ENCODE results near the gene CLEC11A. TPM values are rescaled to one million over a fixed set of nuclear protein-coding genes. Genes with fewer than 3 reads are reported as not detected.
A peak's percentile ranks its signal among the peaks of the same experiment; 100 is the strongest.

CLEC11A gene
- total RNA-seq, 1 experiment from 2014 or later = 1.6 TPM

GRCh38 chr19:50702158-50702870, 20.9 kb upstream of the CLEC11A start:
- Histone ChIP-seq H3K36me3 (ENCODE audit: insufficient read depth, low read length) (no peaks in the 10 kb centered on the region), H3K4me1 (ENCODE audit: low read length) (no peaks in the 10 kb centered on the region), H3K9me3 (ENCODE audit: low read length) (no peaks in the 10 kb centered on the region), H3K79me2 (ENCODE audit: low read length) (no peaks in the 10 kb centered on the region), H3K4me2 (ENCODE audit: low read depth, low read length, poor library complexity, severe bottlenecking) (no peak overlapping the region), H3K4me3 (ENCODE audit: low read length) (no peak overlapping the region), H3K27me3 (ENCODE audit: low read length) (no peaks in the 10 kb centered on the region), H3K9me2 (replicated peaks; ENCODE audit: insufficient read depth, low read length) (no peaks in the 10 kb centered on the region), H2AFZ (ENCODE audit: low read length) (no peak overlapping the region), H3K27ac (ENCODE audit: low read length) (no peak overlapping the region), H3K9ac (ENCODE audit: low read length) (no peak overlapping the region), H4K20me1 (ENCODE audit: insufficient read depth, low read depth, low read length) (peaks cover 4% of the 10 kb centered on the region; the same call in 1 of the 2 replicates)
- no peak for DNase-seq

GRCh38 chr19:50702871-50703829, 20.0 kb upstream of the CLEC11A start:
- no peak for DNase-seq
- Histone ChIP-seq H3K9me3 (ENCODE audit: low read length) (no peaks in the 10 kb centered on the region), H3K4me1 (ENCODE audit: low read length) (no peaks in the 10 kb centered on the region), H3K4me3 (ENCODE audit: low read length) (no peak overlapping the region), H3K79me2 (ENCODE audit: low read length) (no peaks in the 10 kb centered on the region), H3K27ac (ENCODE audit: low read length) (no peak overlapping the region), H3K36me3 (ENCODE audit: insufficient read depth, low read length) (no peaks in the 10 kb centered on the region), H3K4me2 (ENCODE audit: low read depth, low read length, poor library complexity, severe bottlenecking) (no peak overlapping the region), H3K27me3 (ENCODE audit: low read length) (no peaks in the 10 kb centered on the region), H2AFZ (ENCODE audit: low read length) (no peak overlapping the region), H3K9me2 (replicated peaks; ENCODE audit: insufficient read depth, low read length) (no peaks in the 10 kb centered on the region), H3K9ac (ENCODE audit: low read length) (no peak overlapping the region), H4K20me1 (ENCODE audit: insufficient read depth, low read depth, low read length) (peaks cover 4% of the 10 kb centered on the region; the same call in 1 of the 2 replicates)

- no peaks in the 10 kb centered on the region for H3K27me3 ChIP-seq (ENCODE audit: low read length)
- H3K9me3 ChIP-seq (ENCODE audit: low read length) = no peaks in the 10 kb centered on the region
- no peaks in the 10 kb centered on the region for H3K9me2 ChIP-seq (replicated peaks; ENCODE audit: insufficient read depth, low read length)
- H4K20me1 ChIP-seq (ENCODE audit: insufficient read depth, low read depth, low read length) = peaks cover 4% of the 10 kb centered on the region; the same call in 1 of the 2 replicates
- no peaks in the 10 kb centered on the region for H3K36me3 ChIP-seq (ENCODE audit: insufficient read depth, low read length)
- H3K4me3 ChIP-seq (ENCODE audit: low read length) = no peak overlapping the region
- H2AFZ ChIP-seq (ENCODE audit: low read length) = no peak overlapping the region
- no peak overlapping the region for H3K27ac ChIP-seq (ENCODE audit: low read length)
- H3K9ac ChIP-seq (ENCODE audit: low read length) = no peak overlapping the region
- H3K79me2 ChIP-seq (ENCODE audit: low read length) = no peaks in the 10 kb centered on the region
- H3K4me2 ChIP-seq (ENCODE audit: low read depth, low read length, poor library complexity, severe bottlenecking) = no peak overlapping the region
- DNase-seq = no peak
- H3K4me1 ChIP-seq (ENCODE audit: low read length) = no peaks in the 10 kb centered on the region
These were observed 19.0 kb upstream of the CLEC11A start for GRCh38 chr19:50703915-50704796.

- DNase-seq = peak; percentile 87
- Histone ChIP-seq H2AFZ (ENCODE audit: low read length) (no peak overlapping the region), H3K27ac (ENCODE audit: low read length) (no peak overlapping the region), H3K27me3 (ENCODE audit: low read length) (no peaks in the 10 kb centered on the region), H3K4me3 (ENCODE audit: low read length) (no peak overlapping the region), H3K9me3 (ENCODE audit: low read length) (no peaks in the 10 kb centered on the region), H3K4me1 (ENCODE audit: low read length) (no peaks in the 10 kb centered on the region), H3K9me2 (replicated peaks; ENCODE audit: insufficient read depth, low read length) (no peaks in the 10 kb centered on the region), H3K36me3 (ENCODE audit: insufficient read depth, low read length) (no peaks in the 10 kb centered on the region), H3K79me2 (ENCODE audit: low read length) (no peaks in the 10 kb centered on the region), H3K4me2 (ENCODE audit: low read depth, low read length, poor library complexity, severe bottlenecking) (no peak overlapping the region), H4K20me1 (ENCODE audit: insufficient read depth, low read depth, low read length) (peaks cover 4% of the 10 kb centered on the region; the same call in 1 of the 2 replicates), H3K9ac (ENCODE audit: low read length) (no peak overlapping the region)
These were observed 17.6 kb upstream of the CLEC11A start for GRCh38 chr19:50705422-50706019.

DNA sequence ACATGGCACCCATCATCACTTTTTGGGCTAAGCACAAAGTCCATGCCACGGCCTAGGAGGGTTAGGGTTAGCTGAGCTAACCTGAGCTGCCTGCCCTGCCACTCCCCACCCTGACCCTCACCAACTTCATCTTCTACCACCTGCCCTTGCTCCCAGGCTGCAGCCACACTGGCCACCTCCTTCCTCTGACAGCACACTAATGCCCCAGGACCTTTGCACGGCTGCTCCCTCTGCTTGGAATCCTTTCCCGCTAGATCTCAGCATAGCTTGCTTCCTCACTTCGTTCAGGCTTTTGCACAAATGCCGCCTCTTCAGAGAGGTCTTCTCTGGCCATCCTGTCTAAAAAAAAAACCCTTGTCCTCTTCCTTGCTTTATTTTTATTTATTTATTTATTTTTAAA, 16.8 kb upstream of the CLEC11A start:
- Histone ChIP-seq H4K20me1 (ENCODE audit: insufficient read depth, low read depth, low read length) (peaks cover 4% of the 10 kb centered on the region; the same call in 1 of the 2 replicates), H3K36me3 (ENCODE audit: insufficient read depth, low read length) (no peaks in the 10 kb centered on the region), H2AFZ (ENCODE audit: low read length) (no peak overlapping the region), H3K9ac (ENCODE audit: low read length) (no peak overlapping the region), H3K27ac (ENCODE audit: low read length) (no peak overlapping the region), H3K9me3 (ENCODE audit: low read length) (no peaks in the 10 kb centered on the region), H3K4me1 (ENCODE audit: low read length) (no peaks in the 10 kb centered on the region), H3K9me2 (replicated peaks; ENCODE audit: insufficient read depth, low read length) (no peaks in the 10 kb centered on the region), H3K4me2 (ENCODE audit: low read depth, low read length, poor library complexity, severe bottlenecking) (no peak overlapping the region), H3K27me3 (ENCODE audit: low read length) (no peaks in the 10 kb centered on the region), H3K4me3 (ENCODE audit: low read length) (no peak overlapping the region), H3K79me2 (ENCODE audit: low read length) (no peaks in the 10 kb centered on the region)
- no peak for DNase-seq

GRCh38 chr19:50708179-50708879, 14.8 kb upstream of the CLEC11A start:
- Histone ChIP-seq H3K9ac (ENCODE audit: low read length) (no peak overlapping the region), H3K9me3 (ENCODE audit: low read length) (no peaks in the 10 kb centered on the region), H3K4me3 (ENCODE audit: low read length) (no peak overlapping the region), H3K27me3 (ENCODE audit: low read length) (no peaks in the 10 kb centered on the region), H3K79me2 (ENCODE audit: low read length) (no peaks in the 10 kb centered on the region), H3K9me2 (replicated peaks; ENCODE audit: insufficient read depth, low read length) (no peaks in the 10 kb centered on the region), H3K36me3 (ENCODE audit: insufficient read depth, low read length) (no peaks in the 10 kb centered on the region), H3K4me1 (ENCODE audit: low read length) (no peaks in the 10 kb centered on the region), H2AFZ (ENCODE audit: low read length) (no peak overlapping the region), H3K4me2 (ENCODE audit: low read depth, low read length, poor library complexity, severe bottlenecking) (no peak overlapping the region), H3K27ac (ENCODE audit: low read length) (no peak overlapping the region), H4K20me1 (ENCODE audit: insufficient read depth, low read depth, low read length) (peaks cover 4% of the 10 kb centered on the region; the same call in 1 of the 2 replicates)
- peak; percentile 74 for DNase-seq

DNA sequence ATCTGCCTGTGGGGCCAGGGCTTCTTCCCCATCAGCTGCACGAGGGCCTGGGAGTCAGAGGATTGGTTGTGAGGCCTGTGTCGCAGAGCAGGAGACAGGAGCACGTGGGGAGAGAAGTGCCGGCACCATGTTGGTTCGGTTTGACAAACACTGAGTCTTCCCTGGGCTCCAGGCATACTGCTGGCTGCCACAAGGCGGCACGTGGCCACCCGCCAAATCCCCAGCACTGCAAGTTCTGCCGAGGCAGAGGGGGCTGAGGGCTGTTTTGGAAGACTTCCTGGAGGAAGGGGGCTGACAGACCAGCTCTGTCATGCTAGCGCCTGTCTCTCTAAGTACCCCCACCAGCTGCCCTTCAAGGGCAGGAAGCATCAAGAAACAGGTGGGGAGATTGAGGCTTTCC, 13.1 kb upstream of the CLEC11A start:
- no peak overlapping the region for H2AFZ ChIP-seq (ENCODE audit: low read length)
- no peak overlapping the region for H3K9ac ChIP-seq (ENCODE audit: low read length)
- H3K27me3 ChIP-seq (ENCODE audit: low read length) = no peaks in the 10 kb centered on the region
- no peaks in the 10 kb centered on the region for H3K79me2 ChIP-seq (ENCODE audit: low read length)
- H3K4me2 ChIP-seq (ENCODE audit: low read depth, low read length, poor library complexity, severe bottlenecking) = no peak overlapping the region
- no peaks in the 10 kb centered on the region for H3K9me2 ChIP-seq (replicated peaks; ENCODE audit: insufficient read depth, low read length)
- H3K4me3 ChIP-seq (ENCODE audit: low read length) = no peak overlapping the region
- no peak for DNase-seq
- peaks cover 4% of the 10 kb centered on the region; the same call in 1 of the 2 replicates for H4K20me1 ChIP-seq (ENCODE audit: insufficient read depth, low read depth, low read length)
- no peaks in the 10 kb centered on the region for H3K36me3 ChIP-seq (ENCODE audit: insufficient read depth, low read length)
- no peak overlapping the region for H3K27ac ChIP-seq (ENCODE audit: low read length)
- no peaks in the 10 kb centered on the region for H3K4me1 ChIP-seq (ENCODE audit: low read length)
- H3K9me3 ChIP-seq (ENCODE audit: low read length) = no peaks in the 10 kb centered on the region
